Left renal pelvis (tissue), 4 donors: Measurements from ENCODE around the gene TFAM. TPM values are rescaled to one million over a fixed set of nuclear protein-coding genes. Genes with fewer than 3 reads are reported as not detected.

Source experiments
- DNase-seq, 4 donors: peaks; one replicate each; pipeline ENCODE4 v3.0.0-alpha.2; 2013; ENCODE audit warnings: low read depth in 4 of 4, low spot score in 3 of 4
- polyA plus RNA-seq, 4 donors: library from polyadenylated mRNA; unstranded; fragments of 120-200 nt; gene quantifications; one replicate each; pipeline ENCODE4 v1.2.1, GENCODE V29; 2013; ENCODE audit not compliant: insufficient read length in 4 of 4

Gene TFAM
- polyA plus RNA-seq, 4 donors: 44.7 to 81.1 (median 75.2) TPM

GRCh38 chr10:58431903-58432302 is 46.7 kb downstream of the TFAM start:
- no peak for DNase-seq

GRCh38 chr10:58433066-58433465 is 47.9 kb downstream of the TFAM start:
- DNase-seq: no peak

GRCh38 chr10:58433571-58433970 is 48.4 kb downstream of the TFAM start:
- no peak for DNase-seq

- DNase-seq: no peak
Measured at GRCh38 chr10:58435297-58435985, 50.2 kb downstream of the TFAM start.

- DNase-seq: no peak
Measured at GRCh38 chr10:58436071-58436470, 50.9 kb downstream of the TFAM start.

- DNase-seq: no peak
Measured at GRCh38 chr10:58438340-58438871, 53.2 kb downstream of the TFAM start.

- no peak for DNase-seq
Measured at GRCh38 chr10:58438986-58439385, 53.8 kb downstream of the TFAM start.

- DNase-seq: no peak
Measured at GRCh38 chr10:58439632-58440364, 54.6 kb downstream of the TFAM start.

- no peak for DNase-seq
Measured at GRCh38 chr10:58440484-58440883, 55.3 kb downstream of the TFAM start.

GRCh38 chr10:58444321-58444720 is 59.1 kb downstream of the TFAM start:
- DNase-seq: no peak

- no peak for DNase-seq
Measured at GRCh38 chr10:58444876-58445275, 59.7 kb downstream of the TFAM start.

- no peak for DNase-seq
Measured at GRCh38 chr10:58448121-58448935, 63.1 kb downstream of the TFAM start.

Other genes with a start within 250 kb of the TFAM start
- gene IPMK, start 117.5 kb upstream of the TFAM start, polyA plus RNA-seq: 10 to 100 TPM in 1 of 4 donors, 1 to 10 TPM in 3; 3.7 to 10.4 (median 7.4) TPM
- 10 to 100 TPM; 16.6 to 56.2 (median 51.8) TPM for gene CISD1, start 116.2 kb upstream of the TFAM start, polyA plus RNA-seq
- 10 to 100 TPM; 35.5 to 50.9 (median 39.8) TPM for gene UBE2D1, start 50.4 kb upstream of the TFAM start, polyA plus RNA-seq
- gene BICC1, start 127.5 kb downstream of the TFAM start, polyA plus RNA-seq: 10 to 100 TPM; 48.7 to 90.2 (median 84.7) TPM